Measurements from ENCODE around the gene TNS4.

Gene TNS4

GRCh38 chr17:40482722-40483121 is 18.7 kb downstream of the TNS4 start:
- WGBS, 2 donors (ENCODE audit: extremely low coverage in 2 of 2, insufficient read length in 2 of 2, insufficient replicate concordance in 1 of 2), result no CpG with 5 or more reads among the region's 6 CpGs
- H4K91ac ChIP-seq (ENCODE audit: low read depth, low read length, poor library complexity), result no peak overlapping the region
- H3K36me3 ChIP-seq (replicated peaks in 1 of 2; ENCODE audit: control insufficient read depth in 2 of 2, insufficient read depth in 2 of 2, low read length in 2 of 2), result no peaks in the 10 kb centered on the region
- no peak overlapping the region for H3K4ac ChIP-seq (ENCODE audit: low read length)
- no peak overlapping the region for H3K9ac ChIP-seq (ENCODE audit: low read depth, low read length, poor library complexity)
- H2AK5ac ChIP-seq (ENCODE audit: low read depth, low read length), result no peak overlapping the region
- no peak overlapping the region for H2BK120ac ChIP-seq (ENCODE audit: low read depth, low read length)
- H3K14ac ChIP-seq (ENCODE audit: low read length), result no peak overlapping the region
- no peaks in the 10 kb centered on the region for H3K9me3 ChIP-seq (replicated peaks in 1 of 2; ENCODE audit: control insufficient read depth in 2 of 2, insufficient read depth in 1 of 2, low read depth in 1 of 2, low read length in 2 of 2)
- no peak overlapping the region for H3K4me2 ChIP-seq (ENCODE audit: insufficient read depth, low read length, poor library complexity, severe bottlenecking)
- no peaks in the 10 kb centered on the region for H3K79me1 ChIP-seq (ENCODE audit: low read depth, low read length)
- no peak overlapping the region for H2BK15ac ChIP-seq (ENCODE audit: low read length)
- H2AFZ ChIP-seq (ENCODE audit: low read length), result no peak overlapping the region
- peaks cover 10 to 11% of the 10 kb centered on the region in 2 donors for H3K4me1 ChIP-seq (ENCODE audit: control insufficient read depth in 2 of 2, insufficient read depth in 1 of 2, low read depth in 1 of 2, low read length in 2 of 2)
- DNase-seq (ENCODE audit: low spot score), result no peak
- no peak overlapping the region for H4K8ac ChIP-seq (ENCODE audit: low read depth, low read length)
- no peak overlapping the region for H2BK5ac ChIP-seq (ENCODE audit: low read length)
- H3K27ac ChIP-seq (replicated peaks; ENCODE audit: low read length), result no peak overlapping the region
- peaks cover 0 to 31% (median 0%) of the 10 kb centered on the region in 3 experiments for H3K27me3 ChIP-seq (ENCODE audit: control insufficient read depth in 3 of 3, insufficient read depth in 3 of 3, low read depth in 1 of 3, low read length in 3 of 3)
- H3K18ac ChIP-seq (ENCODE audit: low read length), result no peak overlapping the region
- H2BK12ac ChIP-seq (ENCODE audit: low read length), result no peak overlapping the region
- no peak overlapping the region for H3K4me3 ChIP-seq (ENCODE audit: low read length in 2 of 2)
- H3K23ac ChIP-seq (ENCODE audit: low read depth, low read length, poor library complexity), result no peak overlapping the region

GRCh38 chr17:40481106-40481505 is 20.3 kb downstream of the TNS4 start:
- H3K4me2 ChIP-seq (ENCODE audit: insufficient read depth, low read length, poor library complexity, severe bottlenecking), result no peak overlapping the region
- no peak overlapping the region for H4K8ac ChIP-seq (ENCODE audit: low read depth, low read length)
- no peak overlapping the region for H3K14ac ChIP-seq (ENCODE audit: low read length)
- no peak overlapping the region for H2BK12ac ChIP-seq (ENCODE audit: low read length)
- H3K27ac ChIP-seq (replicated peaks; ENCODE audit: low read length), result no peak overlapping the region
- no peaks in the 10 kb centered on the region for H3K36me3 ChIP-seq (replicated peaks in 1 of 2; ENCODE audit: control insufficient read depth in 2 of 2, insufficient read depth in 2 of 2, low read length in 2 of 2)
- no peak overlapping the region for H2BK15ac ChIP-seq (ENCODE audit: low read length)
- no peaks in the 10 kb centered on the region for H3K79me1 ChIP-seq (ENCODE audit: low read depth, low read length)
- H3K4me3 ChIP-seq (ENCODE audit: low read length in 2 of 2), result no peak overlapping the region
- H3K4me1 ChIP-seq (ENCODE audit: control insufficient read depth in 2 of 2, insufficient read depth in 1 of 2, low read depth in 1 of 2, low read length in 2 of 2), result peaks cover 10 to 11% of the 10 kb centered on the region in 2 donors
- H2BK5ac ChIP-seq (ENCODE audit: low read length), result peak overlapping the region; percentile 67
- H2AFZ ChIP-seq (ENCODE audit: low read length), result no peak overlapping the region
- no peak overlapping the region for H3K18ac ChIP-seq (ENCODE audit: low read length)
- no peak overlapping the region for H3K23ac ChIP-seq (ENCODE audit: low read depth, low read length, poor library complexity)
- no peak overlapping the region for H3K4ac ChIP-seq (ENCODE audit: low read length)
- H3K9me3 ChIP-seq (replicated peaks in 1 of 2; ENCODE audit: control insufficient read depth in 2 of 2, insufficient read depth in 1 of 2, low read depth in 1 of 2, low read length in 2 of 2), result no peaks in the 10 kb centered on the region
- WGBS, 2 donors (ENCODE audit: extremely low coverage in 2 of 2, insufficient read length in 2 of 2, insufficient replicate concordance in 1 of 2), result no CpG with 5 or more reads among the region's 7 CpGs
- no peak overlapping the region for H3K9ac ChIP-seq (ENCODE audit: low read depth, low read length, poor library complexity)
- DNase-seq (ENCODE audit: low spot score), result no peak
- H2AK5ac ChIP-seq (ENCODE audit: low read depth, low read length), result no peak overlapping the region
- H3K27me3 ChIP-seq (ENCODE audit: control insufficient read depth in 3 of 3, insufficient read depth in 3 of 3, low read depth in 1 of 3, low read length in 3 of 3), result peaks cover 0 to 15% (median 0%) of the 10 kb centered on the region in 3 experiments
- no peak overlapping the region for H4K91ac ChIP-seq (ENCODE audit: low read depth, low read length, poor library complexity)
- no peak overlapping the region for H2BK120ac ChIP-seq (ENCODE audit: low read depth, low read length)

- no peak for DNase-seq (ENCODE audit: low spot score)
- no peak overlapping the region for H2BK120ac ChIP-seq (ENCODE audit: low read depth, low read length)
- WGBS, 2 donors (ENCODE audit: extremely low coverage in 2 of 2, insufficient read length in 2 of 2, insufficient replicate concordance in 1 of 2), result no CpG with 5 or more reads among the region's 12 CpGs
- no peaks in the 10 kb centered on the region for H3K79me1 ChIP-seq (ENCODE audit: low read depth, low read length)
- H3K9ac ChIP-seq (ENCODE audit: low read depth, low read length, poor library complexity), result no peak overlapping the region
- no peak overlapping the region for H3K14ac ChIP-seq (ENCODE audit: low read length)
- H4K8ac ChIP-seq (ENCODE audit: low read depth, low read length), result no peak overlapping the region
- no peak overlapping the region for H2BK12ac ChIP-seq (ENCODE audit: low read length)
- no peaks in the 10 kb centered on the region for H3K9me3 ChIP-seq (replicated peaks in 1 of 2; ENCODE audit: control insufficient read depth in 2 of 2, insufficient read depth in 1 of 2, low read depth in 1 of 2, low read length in 2 of 2)
- peak overlapping the region; percentile 23 for H3K23ac ChIP-seq (ENCODE audit: low read depth, low read length, poor library complexity)
- H3K27me3 ChIP-seq (ENCODE audit: control insufficient read depth in 3 of 3, insufficient read depth in 3 of 3, low read depth in 1 of 3, low read length in 3 of 3), result peaks cover 0 to 10% (median 0%) of the 10 kb centered on the region in 3 experiments
- no peak overlapping the region for H3K27ac ChIP-seq (replicated peaks; ENCODE audit: low read length)
- H3K4me2 ChIP-seq (ENCODE audit: insufficient read depth, low read length, poor library complexity, severe bottlenecking), result no peak overlapping the region
- peak overlapping the region; percentile 17 for H2AK5ac ChIP-seq (ENCODE audit: low read depth, low read length)
- H3K4me3 ChIP-seq (ENCODE audit: low read length in 2 of 2), result no peak overlapping the region
- no peak overlapping the region for H4K91ac ChIP-seq (ENCODE audit: low read depth, low read length, poor library complexity)
- H2AFZ ChIP-seq (ENCODE audit: low read length), result no peak overlapping the region
- H3K4me1 ChIP-seq (ENCODE audit: control insufficient read depth in 2 of 2, insufficient read depth in 1 of 2, low read depth in 1 of 2, low read length in 2 of 2), result peaks cover 12% of the 10 kb centered on the region in 2 donors
- H3K36me3 ChIP-seq (replicated peaks in 1 of 2; ENCODE audit: control insufficient read depth in 2 of 2, insufficient read depth in 2 of 2, low read length in 2 of 2), result no peaks in the 10 kb centered on the region
- peak overlapping the region; percentile 67 for H2BK5ac ChIP-seq (ENCODE audit: low read length)
- no peak overlapping the region for H3K18ac ChIP-seq (ENCODE audit: low read length)
- H3K4ac ChIP-seq (ENCODE audit: low read length), result no peak overlapping the region
- H2BK15ac ChIP-seq (ENCODE audit: low read length), result no peak overlapping the region
Observed at GRCh38 chr17:40480501-40481003, 20.9 kb downstream of the TNS4 start.

GRCh38 chr17:40479754-40480480 is 21.5 kb downstream of the TNS4 start:
- no peak for DNase-seq (ENCODE audit: low spot score)
- no peaks in the 10 kb centered on the region for H3K36me3 ChIP-seq (replicated peaks in 1 of 2; ENCODE audit: control insufficient read depth in 2 of 2, insufficient read depth in 2 of 2, low read length in 2 of 2)
- H2AFZ ChIP-seq (ENCODE audit: low read length), result no peak overlapping the region
- no peak overlapping the region for H2BK120ac ChIP-seq (ENCODE audit: low read depth, low read length)
- H2AK5ac ChIP-seq (ENCODE audit: low read depth, low read length), result no peak overlapping the region
- H2BK12ac ChIP-seq (ENCODE audit: low read length), result no peak overlapping the region
- H3K23ac ChIP-seq (ENCODE audit: low read depth, low read length, poor library complexity), result no peak overlapping the region
- H3K4ac ChIP-seq (ENCODE audit: low read length), result no peak overlapping the region
- no peaks in the 10 kb centered on the region for H3K79me1 ChIP-seq (ENCODE audit: low read depth, low read length)
- no peak overlapping the region for H2BK15ac ChIP-seq (ENCODE audit: low read length)
- peaks cover 0 to 4% (median 0%) of the 10 kb centered on the region in 3 experiments for H3K27me3 ChIP-seq (ENCODE audit: control insufficient read depth in 3 of 3, insufficient read depth in 3 of 3, low read depth in 1 of 3, low read length in 3 of 3)
- no peaks in the 10 kb centered on the region for H3K9me3 ChIP-seq (replicated peaks in 1 of 2; ENCODE audit: control insufficient read depth in 2 of 2, insufficient read depth in 1 of 2, low read depth in 1 of 2, low read length in 2 of 2)
- peak overlapping the region; percentile 67 for H3K14ac ChIP-seq (ENCODE audit: low read length)
- H2BK5ac ChIP-seq (ENCODE audit: low read length), result no peak overlapping the region
- H4K8ac ChIP-seq (ENCODE audit: low read depth, low read length), result no peak overlapping the region
- H3K18ac ChIP-seq (ENCODE audit: low read length), result peak overlapping the region; percentile 36
- WGBS, 2 donors (ENCODE audit: extremely low coverage in 2 of 2, insufficient read length in 2 of 2, insufficient replicate concordance in 1 of 2), result no CpG with 5 or more reads among the region's 9 CpGs
- H3K4me1 ChIP-seq (ENCODE audit: control insufficient read depth in 2 of 2, insufficient read depth in 1 of 2, low read depth in 1 of 2, low read length in 2 of 2), result peaks cover 11 to 12% of the 10 kb centered on the region in 2 donors
- no peak overlapping the region for H3K4me3 ChIP-seq (ENCODE audit: low read length in 2 of 2)
- H4K91ac ChIP-seq (ENCODE audit: low read depth, low read length, poor library complexity), result no peak overlapping the region
- no peak overlapping the region for H3K27ac ChIP-seq (replicated peaks; ENCODE audit: low read length)
- H3K9ac ChIP-seq (ENCODE audit: low read depth, low read length, poor library complexity), result no peak overlapping the region
- no peak overlapping the region for H3K4me2 ChIP-seq (ENCODE audit: insufficient read depth, low read length, poor library complexity, severe bottlenecking)
